ENCODE results near the gene HLA-DOB.

HLA-DOB gene

DNA sequence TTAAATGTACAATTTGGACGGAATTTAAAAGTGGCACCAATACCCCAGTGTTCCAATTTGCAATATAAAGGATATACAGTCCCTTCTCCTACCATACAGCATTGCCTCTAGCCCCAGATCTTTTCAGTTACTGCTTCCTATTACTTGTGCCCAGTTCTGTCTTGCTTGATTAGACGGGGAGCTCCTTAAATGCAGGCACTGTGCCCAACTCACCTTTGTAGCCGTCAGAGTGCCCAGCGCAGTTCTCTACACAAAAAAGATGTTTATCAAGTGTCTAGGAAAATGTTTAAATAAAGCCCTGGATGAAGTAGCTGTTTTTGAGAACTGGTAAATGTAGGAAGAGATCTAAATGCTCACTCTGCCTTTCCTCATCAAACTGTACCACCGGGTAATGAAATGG is 14.1 kb upstream of the HLA-DOB start:
- 94% methylated on average over 4 of the region's 5 CpGs for WGBS
- Histone ChIP-seq H3K4me3 (ENCODE audit: low read length) (no peak overlapping the region), H3K9me3 (ENCODE audit: insufficient read depth, low read depth, low read length) (no peaks in the 10 kb centered on the region), H3K27ac (ENCODE audit: low read depth, low read length) (no peak overlapping the region), H3K36me3 (ENCODE audit: insufficient read depth, low read length) (no peaks in the 10 kb centered on the region; the same call in 1 of the 2 replicates), H3K4me1 (ENCODE audit: insufficient read depth, low read length) (no peaks in the 10 kb centered on the region), H3K9ac (ENCODE audit: low read depth, low read length) (no peak overlapping the region), H3K27me3 (ENCODE audit: insufficient read depth, low read length) (no peaks in the 10 kb centered on the region)

GRCh38 chr6:32830017-32830416 is 13.2 kb upstream of the HLA-DOB start:
- H3K4me3 ChIP-seq (ENCODE audit: low read length) = no peak overlapping the region
- H3K36me3 ChIP-seq (ENCODE audit: insufficient read depth, low read length) = no peaks in the 10 kb centered on the region; the same call in 1 of the 2 replicates

GRCh38 chr6:32829495-32829894 is 12.7 kb upstream of the HLA-DOB start:
- no peaks in the 10 kb centered on the region for H3K9me3 ChIP-seq (ENCODE audit: insufficient read depth, low read depth, low read length)
- no peak overlapping the region for H3K9ac ChIP-seq (ENCODE audit: low read depth, low read length)
- H3K4me3 ChIP-seq (ENCODE audit: low read length) = no peak overlapping the region
- H3K27ac ChIP-seq (ENCODE audit: low read depth, low read length) = no peak overlapping the region
- WGBS = 75% methylated on average over 7 of the region's 7 CpGs
- H3K4me1 ChIP-seq (ENCODE audit: insufficient read depth, low read length) = no peaks in the 10 kb centered on the region
- no peaks in the 10 kb centered on the region for H3K36me3 ChIP-seq (ENCODE audit: insufficient read depth, low read length)
- no peaks in the 10 kb centered on the region for H3K27me3 ChIP-seq (ENCODE audit: insufficient read depth, low read length)

More at GRCh38 chr6:32830017-32830416, 13.2 kb upstream of the HLA-DOB start:
- no peak overlapping the region for H3K9ac ChIP-seq (ENCODE audit: low read depth, low read length)
- H3K27me3 ChIP-seq (ENCODE audit: insufficient read depth, low read length) = no peaks in the 10 kb centered on the region
- no peaks in the 10 kb centered on the region for H3K4me1 ChIP-seq (ENCODE audit: insufficient read depth, low read length)
- H3K27ac ChIP-seq (ENCODE audit: low read depth, low read length) = no peak overlapping the region
- WGBS = 94% methylated on average over 5 of the region's 5 CpGs
- H3K9me3 ChIP-seq (ENCODE audit: insufficient read depth, low read depth, low read length) = no peaks in the 10 kb centered on the region

- H3K36me3 ChIP-seq (ENCODE audit: insufficient read depth, low read length) = no peaks in the 10 kb centered on the region
- no peaks in the 10 kb centered on the region for H3K27me3 ChIP-seq (ENCODE audit: insufficient read depth, low read length)
- no peak overlapping the region for H3K4me3 ChIP-seq (ENCODE audit: low read length)
- H3K9ac ChIP-seq (ENCODE audit: low read depth, low read length) = no peak overlapping the region
- H3K27ac ChIP-seq (ENCODE audit: low read depth, low read length) = no peak overlapping the region
- no peaks in the 10 kb centered on the region for H3K9me3 ChIP-seq (ENCODE audit: insufficient read depth, low read depth, low read length)
- WGBS = 88% methylated on average over 2 of the region's 3 CpGs
- no peaks in the 10 kb centered on the region for H3K4me1 ChIP-seq (ENCODE audit: insufficient read depth, low read length)
These were observed 10.2 kb upstream of the HLA-DOB start for GRCh38 chr6:32827025-32827424.

- 53% methylated on average over 2 of the region's 2 CpGs for WGBS
- Histone ChIP-seq H3K36me3 (ENCODE audit: insufficient read depth, low read length) (no peaks in the 10 kb centered on the region), H3K9me3 (ENCODE audit: insufficient read depth, low read depth, low read length) (no peaks in the 10 kb centered on the region), H3K9ac (ENCODE audit: low read depth, low read length) (no peak overlapping the region), H3K27me3 (ENCODE audit: insufficient read depth, low read length) (no peaks in the 10 kb centered on the region), H3K4me1 (ENCODE audit: insufficient read depth, low read length) (no peaks in the 10 kb centered on the region), H3K4me3 (ENCODE audit: low read length) (no peak overlapping the region), H3K27ac (ENCODE audit: low read depth, low read length) (no peak overlapping the region)
These were observed 9.2 kb upstream of the HLA-DOB start for GRCh38 chr6:32825966-32826365.

DNA sequence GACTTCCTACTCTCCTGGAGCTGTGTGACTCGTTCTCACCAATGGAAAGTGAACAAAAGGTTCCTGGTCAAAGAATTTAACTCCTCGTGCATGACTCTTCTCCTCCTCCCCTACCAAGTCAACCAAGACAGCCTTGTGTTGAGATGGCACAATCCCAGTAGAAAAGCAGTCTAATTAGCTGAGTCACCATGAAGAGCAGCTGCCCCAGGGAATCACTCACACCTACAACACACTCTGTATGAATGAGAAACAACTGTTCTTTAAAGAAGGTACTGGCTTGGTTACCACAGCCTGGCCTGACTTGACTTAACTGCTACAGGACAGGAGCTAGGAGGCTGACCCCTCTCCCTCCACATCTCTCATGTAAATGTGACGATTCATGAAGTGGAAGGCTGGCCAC is 2.9 kb upstream of the HLA-DOB start:
- no peaks in the 10 kb centered on the region for H3K27me3 ChIP-seq (ENCODE audit: insufficient read depth, low read length)
- WGBS = 69% methylated on average over 3 of the region's 3 CpGs
- H3K9me3 ChIP-seq (ENCODE audit: insufficient read depth, low read depth, low read length) = no peaks in the 10 kb centered on the region
- no peak overlapping the region for H3K27ac ChIP-seq (ENCODE audit: low read depth, low read length)
- no peaks in the 10 kb centered on the region for H3K36me3 ChIP-seq (ENCODE audit: insufficient read depth, low read length)
- H3K4me1 ChIP-seq (ENCODE audit: insufficient read depth, low read length) = no peaks in the 10 kb centered on the region
- H3K9ac ChIP-seq (ENCODE audit: low read depth, low read length) = no peak overlapping the region
- no peak overlapping the region for H3K4me3 ChIP-seq (ENCODE audit: low read length)

- WGBS = 85% methylated on average over 2 of the region's 2 CpGs
- no peak overlapping the region for H3K27ac ChIP-seq (ENCODE audit: low read depth, low read length)
These were observed 2.1 kb upstream of the HLA-DOB start for GRCh38 chr6:32818867-32819266.

GRCh38 chr6:32815996-32816395 is 806 bp downstream of the HLA-DOB start:
- no peaks in the 10 kb centered on the region for H3K4me1 ChIP-seq (ENCODE audit: insufficient read depth, low read length)
- H3K27me3 ChIP-seq (ENCODE audit: insufficient read depth, low read length) = no peaks in the 10 kb centered on the region
- no peak overlapping the region for H3K9ac ChIP-seq (ENCODE audit: low read depth, low read length)
- H3K36me3 ChIP-seq (ENCODE audit: insufficient read depth, low read length) = no peaks in the 10 kb centered on the region
- H3K27ac ChIP-seq (ENCODE audit: low read depth, low read length) = no peak overlapping the region
- 100% methylated on average over 1 of the region's 2 CpGs for WGBS
- H3K9me3 ChIP-seq (ENCODE audit: insufficient read depth, low read depth, low read length) = no peaks in the 10 kb centered on the region
- H3K4me3 ChIP-seq (ENCODE audit: low read length) = no peak overlapping the region

More at GRCh38 chr6:32818867-32819266, 2.1 kb upstream of the HLA-DOB start:
- no peak overlapping the region for H3K9ac ChIP-seq (ENCODE audit: low read depth, low read length)
- no peaks in the 10 kb centered on the region for H3K4me1 ChIP-seq (ENCODE audit: insufficient read depth, low read length)
- H3K27me3 ChIP-seq (ENCODE audit: insufficient read depth, low read length) = no peaks in the 10 kb centered on the region
- H3K36me3 ChIP-seq (ENCODE audit: insufficient read depth, low read length) = no peaks in the 10 kb centered on the region
- H3K4me3 ChIP-seq (ENCODE audit: low read length) = no peak overlapping the region
- H3K9me3 ChIP-seq (ENCODE audit: insufficient read depth, low read depth, low read length) = no peaks in the 10 kb centered on the region

DNA sequence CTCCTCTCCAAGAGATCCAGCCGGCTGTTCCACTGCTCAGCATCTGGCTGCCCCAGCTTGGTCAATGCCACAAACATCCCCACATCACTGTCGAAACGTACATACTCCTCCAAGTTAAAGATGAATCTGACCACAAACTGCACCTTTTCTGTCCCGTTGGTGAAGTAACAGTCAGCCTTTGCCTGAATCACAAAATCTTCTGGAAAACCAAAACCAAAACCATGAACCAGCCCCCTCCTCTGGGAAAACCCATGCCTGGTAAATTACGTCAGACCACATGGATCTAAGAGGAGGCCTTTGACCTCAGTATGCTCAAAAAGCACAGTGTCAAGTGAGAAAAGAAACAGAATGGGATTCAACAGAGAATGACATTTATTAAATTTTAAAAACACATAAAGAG is 1.7 kb downstream of the HLA-DOB start:
- Histone ChIP-seq H3K4me1 (ENCODE audit: insufficient read depth, low read length) (no peaks in the 10 kb centered on the region), H3K9ac (ENCODE audit: low read depth, low read length) (no peak overlapping the region), H3K4me3 (ENCODE audit: low read length) (no peak overlapping the region), H3K36me3 (ENCODE audit: insufficient read depth, low read length) (no peaks in the 10 kb centered on the region), H3K27ac (ENCODE audit: low read depth, low read length) (no peak overlapping the region), H3K27me3 (ENCODE audit: insufficient read depth, low read length) (no peaks in the 10 kb centered on the region), H3K9me3 (ENCODE audit: insufficient read depth, low read depth, low read length) (no peaks in the 10 kb centered on the region)
- 92% methylated on average over 5 of the region's 5 CpGs for WGBS

DNA sequence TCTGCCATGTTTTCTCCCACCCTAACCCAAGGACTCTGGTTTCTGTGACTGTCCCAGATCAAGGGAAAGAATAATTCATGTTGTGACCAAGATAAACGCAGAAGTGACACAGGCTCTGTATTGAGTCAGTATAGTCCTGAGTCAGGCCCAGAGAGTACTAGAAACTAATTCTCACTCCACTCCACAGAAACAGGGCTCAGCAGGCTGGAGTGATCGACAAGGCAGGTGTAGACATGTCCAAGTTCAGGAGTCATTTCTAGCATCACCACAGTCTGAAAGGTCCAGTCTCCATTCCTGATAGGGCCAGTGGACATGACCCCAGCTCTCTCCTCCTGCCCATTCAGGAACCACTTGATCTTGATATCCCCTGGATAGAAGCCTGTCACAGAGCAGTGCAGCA is 2.7 kb downstream of the HLA-DOB start:
- Histone ChIP-seq H3K9ac (ENCODE audit: low read depth, low read length) (no peak overlapping the region), H3K9me3 (ENCODE audit: insufficient read depth, low read depth, low read length) (no peaks in the 10 kb centered on the region), H3K27me3 (ENCODE audit: insufficient read depth, low read length) (no peaks in the 10 kb centered on the region), H3K4me3 (ENCODE audit: low read length) (no peak overlapping the region), H3K4me1 (ENCODE audit: insufficient read depth, low read length) (no peaks in the 10 kb centered on the region), H3K27ac (ENCODE audit: low read depth, low read length) (no peak overlapping the region), H3K36me3 (ENCODE audit: insufficient read depth, low read length) (no peaks in the 10 kb centered on the region)
- WGBS = 91% methylated on average over 2 of the region's 2 CpGs

DNA sequence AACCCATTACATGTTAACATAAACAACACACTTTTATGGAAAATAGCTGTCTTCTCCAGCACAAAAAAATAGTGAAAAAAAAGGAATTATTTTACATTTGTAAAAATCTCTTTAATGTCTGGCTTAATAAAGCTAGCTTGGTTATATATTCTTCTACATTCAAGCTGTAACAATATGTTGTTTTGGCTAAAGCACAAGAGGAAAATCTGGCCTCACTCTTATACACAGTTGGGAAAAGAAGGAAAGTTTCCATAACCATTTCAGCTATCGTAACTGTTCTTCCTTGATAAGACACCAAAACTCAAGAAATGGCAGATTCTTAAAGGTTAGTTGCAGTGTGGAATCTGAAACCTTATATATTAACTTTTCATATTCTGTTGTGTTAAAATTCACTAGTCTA is 7.6 kb downstream of the HLA-DOB start:
- no peak overlapping the region for H3K4me3 ChIP-seq (ENCODE audit: low read length)
- no peaks in the 10 kb centered on the region for H3K9me3 ChIP-seq (ENCODE audit: insufficient read depth, low read depth, low read length)
- H3K27me3 ChIP-seq (ENCODE audit: insufficient read depth, low read length) = peaks cover 7% of the 10 kb centered on the region; the same call in 1 of the 2 replicates
- no peaks in the 10 kb centered on the region for H3K36me3 ChIP-seq (ENCODE audit: insufficient read depth, low read length)
- WGBS = no CpG with 5 or more reads among the region's 1 CpG
- H3K27ac ChIP-seq (ENCODE audit: low read depth, low read length) = no peak overlapping the region
- H3K9ac ChIP-seq (ENCODE audit: low read depth, low read length) = no peak overlapping the region
- H3K4me1 ChIP-seq (ENCODE audit: insufficient read depth, low read length) = no peaks in the 10 kb centered on the region

- WGBS = 76% methylated on average over 5 of the region's 5 CpGs
These were observed 9.7 kb downstream of the HLA-DOB start for GRCh38 chr6:32807020-32807580.

More at GRCh38 chr6:32807020-32807580, 9.7 kb downstream of the HLA-DOB start:
- 0 out of 2 replicates have a peak, but pooled peaks cover 2% of the 10 kb centered on the region for H3K9me3 ChIP-seq (ENCODE audit: insufficient read depth, low read depth, low read length)
- H3K4me3 ChIP-seq (ENCODE audit: low read length) = no peak overlapping the region
- no peak overlapping the region for H3K9ac ChIP-seq (ENCODE audit: low read depth, low read length)
- H3K36me3 ChIP-seq (ENCODE audit: insufficient read depth, low read length) = no peaks in the 10 kb centered on the region
- no peaks in the 10 kb centered on the region for H3K4me1 ChIP-seq (ENCODE audit: insufficient read depth, low read length)
- no peak overlapping the region for H3K27ac ChIP-seq (ENCODE audit: low read depth, low read length)
- peaks cover 12% of the 10 kb centered on the region; the same call in 1 of the 2 replicates for H3K27me3 ChIP-seq (ENCODE audit: insufficient read depth, low read length)
